HG02588 (cell line): ENCODE results near the gene SERPINH1.
A peak's percentile ranks its signal among the peaks of the same experiment; 100 is the strongest.

Source experiments
- ATAC-seq: cut with Tn5 transposase; IDR thresholded peaks from one replicate; pipeline ENCODE4 v1.9.1; 2021; ENCODE audit warnings: mild to moderate bottlenecking, moderate library complexity; ENCODE audit not compliant: unreplicated experiment

The SERPINH1 gene

GRCh38 chr11:75562048-75562835 lies at the start of gene SERPINH1:
Gene SERPINH1 (plus strand): TSS chr11:75562253. CDS start chr11:75566350, 4,097 bp downstream.
- peak; percentile 77 for ATAC-seq

- no peak for ATAC-seq
Measured at GRCh38 chr11:75513250-75513649, 48.8 kb upstream of the SERPINH1 start.

- no peak for ATAC-seq
Measured at GRCh38 chr11:75514596-75514995, 47.5 kb upstream of the SERPINH1 start.

DNA sequence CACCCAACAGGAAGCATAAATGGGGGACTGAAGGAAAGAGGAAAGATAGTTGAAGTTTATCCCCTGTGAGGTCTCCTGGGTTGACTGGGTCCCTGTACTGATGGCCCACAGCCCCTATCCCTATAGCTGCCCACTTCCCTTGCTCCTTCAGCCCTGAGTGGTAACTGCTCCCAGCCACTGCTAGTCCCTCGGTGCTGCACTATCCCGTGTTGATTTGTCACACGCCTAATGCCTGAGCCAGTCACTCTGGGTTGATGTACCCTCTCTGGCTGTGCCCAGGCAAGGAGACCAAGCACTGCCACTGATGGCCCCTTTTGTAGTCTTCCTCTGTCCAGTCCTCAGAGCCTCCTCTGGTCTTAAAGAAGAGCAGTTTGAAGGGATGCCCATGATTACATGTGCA lies 45.9 kb upstream of the SERPINH1 start:
- no peak for ATAC-seq

- ATAC-seq: no peak
Measured at GRCh38 chr11:75516886-75517285, 45.2 kb upstream of the SERPINH1 start.

GRCh38 chr11:75518204-75518549 lies 43.9 kb upstream of the SERPINH1 start:
- ATAC-seq: no peak

GRCh38 chr11:75518771-75519653 lies 43.0 kb upstream of the SERPINH1 start:
- no peak for ATAC-seq

GRCh38 chr11:75520688-75521087 lies 41.4 kb upstream of the SERPINH1 start:
- ATAC-seq: no peak

GRCh38 chr11:75522286-75523044 lies 39.6 kb upstream of the SERPINH1 start:
- no peak for ATAC-seq

DNA sequence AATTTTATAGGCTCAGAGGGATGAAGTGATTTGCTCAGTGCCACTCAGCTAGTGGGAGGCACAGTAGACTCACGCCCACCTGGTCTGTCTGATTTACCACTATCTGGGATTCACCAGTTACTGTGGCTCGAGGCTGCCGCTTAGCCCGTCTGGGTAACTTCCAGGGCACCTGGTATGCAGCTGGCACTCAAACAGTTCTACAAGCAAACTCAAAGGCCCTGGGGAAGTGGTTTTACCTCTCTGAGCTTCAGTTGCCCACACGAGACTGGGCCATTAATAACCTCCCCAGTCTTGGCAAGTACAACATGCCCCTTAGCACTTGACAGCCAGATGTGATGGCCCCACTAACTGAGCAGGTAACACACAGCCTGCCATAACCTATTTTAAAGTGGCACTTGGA lies 38.9 kb upstream of the SERPINH1 start:
- no peak for ATAC-seq

DNA sequence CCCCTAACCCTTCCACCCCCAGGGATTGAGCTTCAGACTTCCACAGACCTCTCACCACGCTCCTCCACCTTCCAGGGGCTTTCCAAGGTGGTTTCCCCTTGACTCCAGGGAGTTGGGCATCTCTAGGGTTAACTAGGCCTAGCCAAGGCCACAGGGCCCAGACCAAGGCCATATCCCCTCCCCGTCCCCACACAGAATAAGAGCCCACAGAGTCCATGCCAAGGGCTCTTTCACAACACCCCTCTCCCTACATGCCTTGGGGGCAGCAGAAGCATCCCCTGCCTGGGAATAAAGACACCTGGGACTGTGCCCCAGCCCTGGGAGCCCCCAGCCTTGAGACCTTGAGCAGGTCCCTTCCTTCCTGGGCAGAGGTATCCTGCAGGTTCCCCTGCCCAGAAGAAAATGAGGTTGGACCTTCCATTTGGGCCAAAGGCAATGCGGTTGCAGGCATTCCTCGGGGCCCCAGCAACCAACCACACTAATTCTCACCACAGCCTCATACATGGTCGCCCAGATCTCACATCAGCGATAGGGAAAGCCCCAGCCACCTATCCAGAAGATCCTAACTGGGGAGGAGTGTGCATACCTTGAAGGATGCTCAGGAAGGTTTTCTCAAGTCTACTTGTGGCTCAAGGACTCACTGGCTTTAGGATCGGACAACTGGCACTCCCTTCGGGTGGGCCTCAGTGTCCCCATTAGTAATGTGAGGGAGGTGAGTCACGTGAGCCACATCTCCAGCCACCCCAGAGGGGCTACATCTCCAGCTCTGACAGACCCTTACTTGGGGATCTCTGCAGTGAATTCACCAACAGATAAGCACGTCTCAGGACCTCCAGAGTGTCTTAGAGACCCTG lies 38.0 kb upstream of the SERPINH1 start:
- no peak for ATAC-seq

DNA sequence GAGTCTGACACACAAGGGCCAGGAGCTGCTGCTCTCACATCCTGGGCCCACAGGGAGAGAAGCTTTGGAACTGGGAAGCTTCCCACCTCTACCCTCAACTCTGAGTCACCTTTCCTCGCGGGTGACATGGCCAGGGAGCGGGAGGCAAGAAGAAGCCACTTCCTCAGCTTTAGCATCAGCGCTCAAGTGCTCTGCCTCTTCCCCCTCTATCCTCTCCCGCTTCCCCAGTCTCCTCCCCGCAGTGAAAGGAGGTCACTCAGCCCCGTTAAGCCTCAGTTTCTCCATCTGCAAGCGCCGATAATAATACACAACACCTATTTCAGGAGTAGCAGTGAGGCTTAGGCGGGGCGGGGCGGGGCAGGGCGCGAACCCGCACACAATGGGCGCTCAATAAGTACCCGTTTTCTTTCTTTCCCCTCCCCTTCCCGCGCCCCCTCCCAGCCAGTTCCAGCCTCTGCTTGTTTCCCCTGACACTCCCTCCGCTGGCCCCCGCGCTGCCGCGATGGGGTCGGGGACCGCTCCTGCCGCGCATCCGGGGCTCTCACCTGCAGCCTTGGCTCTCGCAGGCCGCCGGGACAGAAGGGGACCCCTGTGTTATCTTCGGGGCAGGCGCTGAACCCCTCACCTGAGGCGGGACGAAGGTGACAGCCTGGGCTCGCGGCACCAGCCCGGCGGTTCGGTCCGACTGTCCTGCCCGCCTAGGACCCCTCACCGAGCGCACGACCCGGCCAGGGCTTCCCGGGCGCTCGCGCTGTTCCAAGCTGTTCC lies 37.2 kb upstream of the SERPINH1 start:
- no peak for ATAC-seq

GRCh38 chr11:75525433-75526191 lies 36.4 kb upstream of the SERPINH1 start, which contains the start of gene GDPD5:
Gene GDPD5 (minus strand): TSS chr11:75525941. CDS start chr11:75477735, 48,206 bp downstream.
- peak; percentile 79 for ATAC-seq

DNA sequence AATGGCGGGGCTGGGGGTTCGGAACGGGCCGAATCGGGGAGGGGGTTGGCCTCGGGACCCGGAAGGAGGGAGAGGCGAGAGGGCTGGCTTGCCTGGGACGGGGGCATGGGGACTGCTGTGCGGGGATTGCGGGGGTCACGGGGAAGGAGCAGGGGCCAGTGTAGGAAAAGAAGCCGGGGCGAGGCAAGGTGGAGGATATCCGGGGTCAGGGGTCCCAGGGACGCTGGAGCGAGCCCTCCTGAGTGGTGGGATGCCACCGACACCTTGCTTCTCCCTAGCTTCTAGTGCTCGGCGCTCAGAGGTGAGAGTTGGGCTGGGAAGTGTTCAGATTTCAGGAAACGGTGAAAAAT lies 35.9 kb upstream of the SERPINH1 start:
- no peak for ATAC-seq

DNA sequence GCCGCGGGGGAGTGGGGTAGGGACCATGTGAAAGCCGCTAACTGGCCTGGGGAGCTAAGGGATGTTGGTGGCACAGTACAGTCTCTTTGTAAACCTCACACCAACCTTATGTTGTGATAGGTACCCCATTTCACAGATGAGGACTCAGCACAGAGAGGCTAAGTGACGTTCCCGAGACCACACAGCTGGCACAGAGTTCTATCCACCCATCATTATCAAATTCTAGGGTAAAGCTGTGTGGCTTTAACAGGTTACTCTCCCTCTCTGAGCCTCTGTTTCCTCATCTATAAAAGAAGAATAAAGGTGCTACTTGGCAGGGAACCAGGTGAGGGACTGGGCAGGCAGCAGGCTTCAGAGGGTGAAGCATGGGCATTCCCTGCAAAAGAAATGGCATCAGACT lies 34.9 kb upstream of the SERPINH1 start:
- no peak for ATAC-seq

DNA sequence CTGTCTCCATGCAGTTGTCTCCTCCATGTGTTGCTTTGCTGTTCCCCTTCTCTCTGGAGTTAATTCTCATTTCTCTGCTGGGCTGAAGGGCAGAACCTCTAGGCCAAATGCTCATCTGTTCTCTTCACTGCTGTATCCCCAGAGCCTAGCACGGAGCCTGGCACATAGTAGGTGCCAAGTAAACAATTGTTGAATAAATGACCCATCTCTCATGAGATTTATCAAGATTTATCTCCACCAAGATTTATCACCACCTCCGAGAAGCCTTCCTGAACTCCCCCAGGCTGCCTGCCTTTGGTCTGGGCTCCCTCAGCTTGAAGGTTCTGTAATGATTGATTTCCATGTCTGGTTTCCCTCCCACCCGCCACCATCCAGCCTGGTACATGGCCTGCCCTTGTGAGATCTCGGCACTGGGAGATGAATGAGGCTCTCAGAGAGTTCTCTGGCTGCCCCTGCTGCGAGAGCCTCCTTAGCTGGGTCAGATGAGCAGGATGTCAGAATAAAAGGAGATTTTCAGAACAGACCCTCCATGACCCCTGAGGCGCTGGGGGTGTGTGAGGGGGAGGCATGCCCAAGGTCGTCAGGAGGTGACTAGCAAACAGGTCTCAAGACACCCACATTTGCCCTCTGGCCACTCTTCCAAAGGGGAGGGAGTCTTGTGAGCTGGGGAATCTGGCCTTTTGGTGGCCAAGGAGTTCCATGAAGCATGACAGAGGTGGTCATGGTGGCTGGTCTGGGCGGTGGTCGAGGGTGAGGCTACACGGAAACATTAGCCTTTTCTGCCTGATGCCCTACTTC lies 33.9 kb upstream of the SERPINH1 start:
- no peak for ATAC-seq

GRCh38 chr11:75530577-75530976 lies 31.5 kb upstream of the SERPINH1 start:
- ATAC-seq: no peak

- ATAC-seq: no peak
Measured at GRCh38 chr11:75531325-75531724, 30.7 kb upstream of the SERPINH1 start.
